Esophagus muscularis mucosa (tissue), 4 donors: ENCODE measurements around the gene CLINT1. TPM values are rescaled to one million over a fixed set of nuclear protein-coding genes. Genes with fewer than 3 reads are reported as not detected.

Source experiments
- DNase-seq: peaks from one replicate; pipeline ENCODE4 v3.0.0-alpha.2; 2017; ENCODE audit errors: extremely low spot score
- H3K27ac ChIP-seq, 4 donors: fragments of 200-600 bp; sonication (generic); replicated peaks in 1 of 4; 1 replicate in 3 of 4; 2 replicates in 1 of 4; pipeline ENCODE4 v1.5.1; 2016 to 2019; ENCODE audit warnings: mild to moderate bottlenecking in 1 of 4
- H3K27me3 ChIP-seq, 4 donors: fragments of 200-600 bp; sonication (generic); one replicate each; pipeline versions ENCODE4 v1.5.1 to v1.6.0; 2016 to 2019
- H3K36me3 ChIP-seq, 4 donors: fragments of 200-600 bp; sonication (generic); one replicate each; pipeline ENCODE4 v1.5.1; 2016 to 2019
- H3K4me1 ChIP-seq, 4 donors: fragments of 200-600 bp; sonication (generic); one replicate each; pipeline ENCODE4 v1.5.1; 2016 to 2019
- H3K4me3 ChIP-seq, 4 donors: fragments of 200-600 bp; sonication (generic); 1 replicate in 2 of 4; 2 replicates in 2 of 4; pipeline ENCODE4 v1.5.1; 2016 to 2019; ENCODE audit warnings: mild to moderate bottlenecking in 4 of 4, moderate library complexity in 1 of 4
- H3K9me3 ChIP-seq, 4 donors: fragments of 200-600 bp; sonication (generic); 1 replicate in 3 of 4; 2 replicates in 1 of 4; pipeline ENCODE4 v1.5.1; 2016 to 2019
- CTCF ChIP-seq, 3 experiments: fragments of 200-600 bp in 2 of 3; fragments of 450-650 bp in 1 of 3; sonication (generic) in 2 of 3; IDR thresholded peaks; one replicate each; pipeline ENCODE4 v1.5.1; 2017 to 2019; ENCODE audit warnings: antibody characterized with exemption in 3 of 3, mild to moderate bottlenecking in 2 of 3, moderate library complexity in 1 of 3
- EP300 ChIP-seq: sonication (generic); formaldehyde crosslinking; IDR thresholded peaks from one replicate; pipeline ENCODE4 v1.6.1; 2017; ENCODE audit warnings: antibody characterized with exemption
- POLR2A ChIP-seq: fragments of 450-650 bp; IDR thresholded peaks from one replicate; pipeline ENCODE4 v1.6.1; 2017; ENCODE audit warnings: antibody characterized with exemption, moderate library complexity, mild to moderate bottlenecking, low read depth
- POLR2AphosphoS5 ChIP-seq, 2 donors: sonication (generic); formaldehyde crosslinking; IDR thresholded peaks; one replicate each; pipeline ENCODE4 v1.6.1; 2017; ENCODE audit warnings: antibody characterized with exemption in 2 of 2
- WGBS: methylation state at CpG from one replicate; pipeline ENCODE4 v1.1.5; 2018; 5-methylcytosine and 5-hydroxymethylcytosine counted together
- intact Hi-C: fragments of 100-400 bp; cut with DNase I; formaldehyde crosslinking; loops from one replicate; pipeline ENCODE4 v1.15.1; 2023
- total RNA-seq, 4 donors: library from RNA; depleted of rRNA; stranded (reverse); fragments of >200 nt; gene quantifications; one replicate each; pipeline versions ENCODE4 v1.1.0 to v1.2.1, GENCODE V29; 2016

CLINT1 gene
- total RNA-seq, 4 donors from 2014 or later: 84.3 to 118 (median 107) TPM

- Histone ChIP-seq H3K4me3 (peak overlapping the region in 3 of 4 donors; percentile 5 to 30 (median 9)), H3K36me3 (no peaks in the 10 kb centered on the region), H3K4me1 (peaks cover 3 to 22% (median 16%) of the 10 kb centered on the region in 4 donors), H3K9me3 (no peaks in the 10 kb centered on the region), H3K27me3 (no peaks in the 10 kb centered on the region), H3K27ac (peak overlapping the region; percentile 68 to 79 (median 74))
- WGBS: 40% methylated on average over 9 of the region's 9 CpGs
- DNase-seq: no peak
- TF ChIP-seq POLR2AphosphoS5 (IDR thresholded peaks at IDR 0.05) (peak in 1 of 2 donors; percentile 63), CTCF (IDR thresholded peaks at IDR 0.05) (no peak), EP300 (peak; percentile 11), POLR2A (no peak)
- intact Hi-C loops: no loop called here
Observed at GRCh38 chr5:157902449-157903116, 43.6 kb upstream of the CLINT1 start.

GRCh38 chr5:157900644-157901043 lies 41.7 kb upstream of the CLINT1 start:
- peaks cover 3 to 22% (median 16%) of the 10 kb centered on the region in 4 donors for H3K4me1 ChIP-seq
- H3K36me3 ChIP-seq: no peaks in the 10 kb centered on the region
- H3K27ac ChIP-seq: no peak overlapping the region
- H3K9me3 ChIP-seq: no peaks in the 10 kb centered on the region
- intact Hi-C loops: no loop called here
- no peak for DNase-seq
- no peaks in the 10 kb centered on the region for H3K27me3 ChIP-seq
- no peak overlapping the region for H3K4me3 ChIP-seq
- no peak for TF ChIP-seq POLR2AphosphoS5 (IDR thresholded peaks at IDR 0.05)
- TF ChIP-seq POLR2A: no peak
- WGBS: 96% methylated on average over 4 of the region's 4 CpGs

- Histone ChIP-seq H3K4me3 (no peak overlapping the region), H3K27ac (no peak overlapping the region), H3K4me1 (peaks cover 0 to 5% (median 2%) of the 10 kb centered on the region in 4 donors), H3K27me3 (no peaks in the 10 kb centered on the region), H3K36me3 (no peaks in the 10 kb centered on the region), H3K9me3 (no peaks in the 10 kb centered on the region)
- intact Hi-C loops: no loop called here
- 92% methylated on average over 4 of the region's 4 CpGs for WGBS
- no peak for TF ChIP-seq POLR2A
- TF ChIP-seq EP300: no peak
- DNase-seq: no peak
Observed at GRCh38 chr5:157893611-157894010, 34.7 kb upstream of the CLINT1 start.

- 66% methylated on average over 4 of the region's 4 CpGs for WGBS
- no peaks in the 10 kb centered on the region for H3K36me3 ChIP-seq
- TF ChIP-seq POLR2A (no peak), POLR2AphosphoS5 (IDR thresholded peaks at IDR 0.05) (no peak), EP300 (no peak), CTCF (IDR thresholded peaks at IDR 0.05) (no peak)
- no peak for DNase-seq
- H3K4me1 ChIP-seq: peaks cover 0 to 5% (median 2%) of the 10 kb centered on the region in 4 donors
- no peak overlapping the region for H3K27ac ChIP-seq
- no peaks in the 10 kb centered on the region for H3K9me3 ChIP-seq
- H3K27me3 ChIP-seq: no peaks in the 10 kb centered on the region
- no peak overlapping the region for H3K4me3 ChIP-seq
- intact Hi-C loops: no loop called here
Observed at GRCh38 chr5:157892974-157893373, 34.0 kb upstream of the CLINT1 start.

GRCh38 chr5:157890836-157891597 lies 32.1 kb upstream of the CLINT1 start:
- intact Hi-C loops: no loop called here
- WGBS: 91% methylated on average over 2 of the region's 2 CpGs
- TF ChIP-seq POLR2AphosphoS5 (IDR thresholded peaks at IDR 0.05) (no peak), EP300 (no peak), POLR2A (no peak), CTCF (IDR thresholded peaks at IDR 0.05) (no peak)

More at GRCh38 chr5:157890836-157891597, 32.1 kb upstream of the CLINT1 start:
- no peak for DNase-seq
- Histone ChIP-seq H3K27ac (no peak overlapping the region), H3K4me3 (no peak overlapping the region), H3K9me3 (no peaks in the 10 kb centered on the region), H3K4me1 (peaks cover 0 to 5% (median 2%) of the 10 kb centered on the region in 4 donors), H3K36me3 (no peaks in the 10 kb centered on the region), H3K27me3 (no peaks in the 10 kb centered on the region)
